ENCODE data around the gene TMEM158.

GRCh38 chr3:45275006-45275704 lies 49.1 kb upstream of the TMEM158 start:
- no peak for TF ChIP-seq TSHZ2 (CRISPR knock-in tag; IDR thresholded peaks at IDR 0.05)
- no peak for TF ChIP-seq ZFP3 (CRISPR knock-in tag; IDR thresholded peaks at IDR 0.05)
- no peak for TF ChIP-seq CREB5 (CRISPR knock-in tag; IDR thresholded peaks at IDR 0.05; ENCODE audit: low read depth)
- TF ChIP-seq SNAI2 (CRISPR knock-in tag; IDR thresholded peaks at IDR 0.05), result no peak
- TF ChIP-seq PATZ1 (CRISPR knock-in tag; IDR thresholded peaks at IDR 0.05; ENCODE audit: borderline replicate concordance), result no peak
- no peak for TF ChIP-seq ZFP30 (CRISPR knock-in tag; IDR thresholded peaks at IDR 0.05)
- no peak for TF ChIP-seq TCF4 (CRISPR knock-in tag; IDR thresholded peaks at IDR 0.05; ENCODE audit: borderline replicate concordance)
- TF ChIP-seq BACH2 (CRISPR knock-in tag; IDR thresholded peaks at IDR 0.05; ENCODE audit: borderline replicate concordance), result no peak
- TF ChIP-seq ARNTL (CRISPR knock-in tag; IDR thresholded peaks at IDR 0.05; ENCODE audit: borderline replicate concordance, low read depth), result no peak
- no peak for TF ChIP-seq ZNF70 (CRISPR knock-in tag; IDR thresholded peaks at IDR 0.05)
- no peak for TF ChIP-seq CSRNP3 (CRISPR knock-in tag; IDR thresholded peaks at IDR 0.05)
- no peak for TF ChIP-seq GLIS3 (CRISPR knock-in tag; IDR thresholded peaks at IDR 0.05)
- no peak for TF ChIP-seq TOX (CRISPR knock-in tag; IDR thresholded peaks at IDR 0.05; ENCODE audit: borderline replicate concordance)
- no peak for TF ChIP-seq ZNF565 (CRISPR knock-in tag; conservative IDR thresholded peaks at IDR 0.05; ENCODE audit: low read depth)

Measured in SK-N-SH treated with all-trans-retinoic acid at 6 μM for 48 hours (cell line).